HepG2 (cell line): ENCODE measurements around the gene ROBO2.

Source experiments
- AHR ChIP-seq: IDR thresholded peaks from 2 replicates; pipeline ENCODE4 v1.6.1; 2018; ENCODE audit warnings: missing genetic modification reagents, missing compliant biosample characterization
- CBFB ChIP-seq: sonication (generic); formaldehyde crosslinking; IDR thresholded peaks from 2 replicates; pipeline ENCODE4 v1.4.0; 2020; ENCODE audit warnings: missing genetic modification reagents
- KDM1A ChIP-seq: IDR thresholded peaks from 2 replicates; pipeline ENCODE4 v1.6.1; 2016; ENCODE audit warnings: missing compliant biosample characterization
- NFRKB ChIP-seq: fragments of 450-650 bp; IDR thresholded peaks from 2 replicates; pipeline ENCODE4 v1.6.1; 2017
- POLR2A ChIP-seq, 2 experiments: IDR thresholded peaks; 2 replicates each; pipeline ENCODE4 v1.6.1; 2011; ENCODE audit warnings: low read depth in 2 of 2, low read length in 2 of 2, mild to moderate bottlenecking in 1 of 2, moderate library complexity in 1 of 2; ENCODE audit not compliant: insufficient read depth in 1 of 2
- SIN3A ChIP-seq: IDR thresholded peaks from 2 replicates; pipeline ENCODE4 v1.6.1; 2011; ENCODE audit warnings: low read depth, mild to moderate bottlenecking, control low read depth, low read length, borderline replicate concordance
- SP2 ChIP-seq: sonication (generic); formaldehyde crosslinking; IDR thresholded peaks from 2 replicates; pipeline ENCODE4 v1.5.1; 2020; ENCODE audit warnings: mild to moderate bottlenecking, missing genetic modification reagents
- TOPORS ChIP-seq: sonication (generic); formaldehyde crosslinking; IDR thresholded peaks from 2 replicates; pipeline ENCODE4 v1.8.0; 2023; ENCODE audit warnings: mild to moderate bottlenecking, missing genetic modification reagents
- ZNF326 ChIP-seq: sonication (generic); formaldehyde crosslinking; IDR thresholded peaks from 2 replicates; pipeline ENCODE4 v1.4.0; 2020; ENCODE audit warnings: missing genetic modification reagents, borderline replicate concordance
- ZSCAN30 ChIP-seq: sonication (generic); formaldehyde crosslinking; IDR thresholded peaks from 2 replicates; pipeline ENCODE4 v1.5.0; 2020; ENCODE audit warnings: mild to moderate bottlenecking, missing genetic modification reagents
- TF ChIP-seq, protein P1 (sequence below): sonication (generic); formaldehyde crosslinking; IDR thresholded peaks from 2 replicates; pipeline ENCODE4 v1.5.0; 2020; ENCODE audit warnings: mild to moderate bottlenecking, missing genetic modification reagents, moderate library complexity
- TF ChIP-seq, protein P2 (sequence below): sonication (generic); formaldehyde crosslinking; IDR thresholded peaks from one replicate; pipeline ENCODE4 v1.5.1; 2020; ENCODE audit warnings: mild to moderate bottlenecking, missing genetic modification reagents; ENCODE audit errors: not compliant biosample characterization

DNA sequence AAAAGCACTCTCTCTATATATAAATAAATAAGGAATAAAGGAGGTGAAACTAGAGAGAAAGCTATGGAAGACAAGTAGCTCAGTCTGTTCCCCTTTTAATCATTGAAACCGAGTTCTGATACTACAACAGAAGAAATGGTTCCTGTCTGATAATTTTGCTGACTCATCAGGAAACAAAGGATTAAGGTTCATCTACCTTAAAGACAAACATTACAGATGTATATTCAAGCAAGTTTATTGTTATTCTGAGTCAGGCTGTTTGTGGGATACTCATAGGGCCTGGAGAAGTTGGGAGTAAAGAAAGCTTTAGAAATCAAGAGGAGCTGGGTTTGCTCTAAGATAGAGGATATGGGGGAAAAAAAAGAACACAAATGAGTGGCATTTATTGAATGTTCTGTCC lies 566.0 kb downstream of the ROBO2 start:
- TF ChIP-seq ZNF326 (CRISPR knock-in tag) (no peak), ZSCAN30 (CRISPR knock-in tag) (no peak), SP2 (CRISPR knock-in tag) (no peak), NFRKB (no peak), SIN3A (no peak), TOPORS (CRISPR knock-in tag) (no peak), POLR2A (IDR thresholded peaks at IDR 0.05; ENCODE audit: insufficient read depth in 1 of 2, low read depth in 2 of 2, low read length in 2 of 2) (no peak), KDM1A (no peak), CBFB (CRISPR knock-in tag) (no peak), AHR (CRISPR knock-in tag) (no peak)
- TF ChIP-seq, protein P1, sequence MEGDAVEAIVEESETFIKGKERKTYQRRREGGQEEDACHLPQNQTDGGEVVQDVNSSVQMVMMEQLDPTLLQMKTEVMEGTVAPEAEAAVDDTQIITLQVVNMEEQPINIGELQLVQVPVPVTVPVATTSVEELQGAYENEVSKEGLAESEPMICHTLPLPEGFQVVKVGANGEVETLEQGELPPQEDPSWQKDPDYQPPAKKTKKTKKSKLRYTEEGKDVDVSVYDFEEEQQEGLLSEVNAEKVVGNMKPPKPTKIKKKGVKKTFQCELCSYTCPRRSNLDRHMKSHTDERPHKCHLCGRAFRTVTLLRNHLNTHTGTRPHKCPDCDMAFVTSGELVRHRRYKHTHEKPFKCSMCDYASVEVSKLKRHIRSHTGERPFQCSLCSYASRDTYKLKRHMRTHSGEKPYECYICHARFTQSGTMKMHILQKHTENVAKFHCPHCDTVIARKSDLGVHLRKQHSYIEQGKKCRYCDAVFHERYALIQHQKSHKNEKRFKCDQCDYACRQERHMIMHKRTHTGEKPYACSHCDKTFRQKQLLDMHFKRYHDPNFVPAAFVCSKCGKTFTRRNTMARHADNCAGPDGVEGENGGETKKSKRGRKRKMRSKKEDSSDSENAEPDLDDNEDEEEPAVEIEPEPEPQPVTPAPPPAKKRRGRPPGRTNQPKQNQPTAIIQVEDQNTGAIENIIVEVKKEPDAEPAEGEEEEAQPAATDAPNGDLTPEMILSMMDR: no peak
- TF ChIP-seq, protein P2, sequence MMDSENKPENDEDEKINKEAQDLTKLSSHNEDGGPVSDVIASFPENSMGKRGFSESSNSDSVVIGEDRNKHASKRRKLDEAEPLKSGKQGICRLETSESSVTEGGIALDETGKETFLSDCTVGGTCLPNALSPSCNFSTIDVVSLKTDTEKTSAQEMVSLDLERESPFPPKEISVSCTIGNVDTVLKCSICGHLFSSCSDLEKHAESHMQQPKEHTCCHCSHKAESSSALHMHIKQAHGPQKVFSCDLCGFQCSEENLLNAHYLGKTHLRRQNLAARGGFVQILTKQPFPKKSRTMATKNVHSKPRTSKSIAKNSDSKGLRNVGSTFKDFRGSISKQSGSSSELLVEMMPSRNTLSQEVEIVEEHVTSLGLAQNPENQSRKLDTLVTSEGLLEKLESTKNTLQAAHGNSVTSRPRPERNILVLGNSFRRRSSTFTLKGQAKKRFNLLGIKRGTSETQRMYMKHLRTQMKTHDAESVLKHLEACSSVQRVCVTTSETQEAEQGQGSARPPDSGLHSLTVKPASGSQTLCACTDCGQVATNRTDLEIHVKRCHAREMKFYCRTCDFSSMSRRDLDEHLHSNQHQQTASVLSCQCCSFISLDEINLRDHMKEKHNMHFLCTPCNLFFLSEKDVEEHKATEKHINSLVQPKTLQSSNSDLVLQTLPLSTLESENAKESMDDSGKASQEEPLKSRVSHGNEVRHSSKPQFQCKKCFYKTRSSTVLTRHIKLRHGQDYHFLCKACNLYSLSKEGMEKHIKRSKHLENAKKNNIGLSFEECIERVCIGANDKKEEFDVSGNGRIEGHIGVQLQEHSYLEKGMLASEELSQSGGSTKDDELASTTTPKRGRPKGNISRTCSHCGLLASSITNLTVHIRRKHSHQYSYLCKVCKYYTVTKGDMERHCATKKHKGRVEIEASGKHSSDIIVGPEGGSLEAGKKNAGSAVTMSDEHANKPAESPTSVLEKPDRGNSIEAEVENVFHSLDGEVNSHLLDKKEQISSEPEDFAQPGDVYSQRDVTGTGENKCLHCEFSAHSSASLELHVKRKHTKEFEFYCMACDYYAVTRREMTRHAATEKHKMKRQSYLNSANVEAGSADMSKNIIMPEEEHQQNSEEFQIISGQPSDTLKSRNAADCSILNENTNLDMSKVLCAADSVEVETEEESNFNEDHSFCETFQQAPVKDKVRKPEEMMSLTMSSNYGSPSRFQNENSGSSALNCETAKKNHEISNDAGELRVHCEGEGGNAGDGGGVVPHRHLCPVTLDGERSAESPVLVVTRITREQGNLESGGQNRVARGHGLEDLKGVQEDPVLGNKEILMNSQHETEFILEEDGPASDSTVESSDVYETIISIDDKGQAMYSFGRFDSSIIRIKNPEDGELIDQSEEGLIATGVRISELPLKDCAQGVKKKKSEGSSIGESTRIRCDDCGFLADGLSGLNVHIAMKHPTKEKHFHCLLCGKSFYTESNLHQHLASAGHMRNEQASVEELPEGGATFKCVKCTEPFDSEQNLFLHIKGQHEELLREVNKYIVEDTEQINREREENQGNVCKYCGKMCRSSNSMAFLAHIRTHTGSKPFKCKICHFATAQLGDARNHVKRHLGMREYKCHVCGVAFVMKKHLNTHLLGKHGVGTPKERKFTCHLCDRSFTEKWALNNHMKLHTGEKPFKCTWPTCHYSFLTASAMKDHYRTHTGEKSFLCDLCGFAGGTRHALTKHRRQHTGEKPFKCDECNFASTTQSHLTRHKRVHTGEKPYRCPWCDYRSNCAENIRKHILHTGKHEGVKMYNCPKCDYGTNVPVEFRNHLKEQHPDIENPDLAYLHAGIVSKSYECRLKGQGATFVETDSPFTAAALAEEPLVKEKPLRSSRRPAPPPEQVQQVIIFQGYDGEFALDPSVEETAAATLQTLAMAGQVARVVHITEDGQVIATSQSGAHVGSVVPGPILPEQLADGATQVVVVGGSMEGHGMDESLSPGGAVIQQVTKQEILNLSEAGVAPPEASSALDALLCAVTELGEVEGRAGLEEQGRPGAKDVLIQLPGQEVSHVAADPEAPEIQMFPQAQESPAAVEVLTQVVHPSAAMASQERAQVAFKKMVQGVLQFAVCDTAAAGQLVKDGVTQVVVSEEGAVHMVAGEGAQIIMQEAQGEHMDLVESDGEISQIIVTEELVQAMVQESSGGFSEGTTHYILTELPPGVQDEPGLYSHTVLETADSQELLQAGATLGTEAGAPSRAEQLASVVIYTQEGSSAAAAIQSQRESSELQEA (CRISPR knock-in tag): no peak
